Prostate gland (tissue), 2 donors: ENCODE data around the gene ITGA7.

Experiments used
- CTCF ChIP-seq, 4 experiments: fragments of 200-600 bp in 2 of 4; fragments of 450-650 bp in 2 of 4; sonication (generic) in 2 of 4; IDR thresholded peaks; 1 replicate in 3 of 4; 2 replicates in 1 of 4; pipeline ENCODE4 v1.5.1; 2016 to 2019; ENCODE audit warnings: antibody characterized with exemption in 4 of 4, mild to moderate bottlenecking in 2 of 4, moderate library complexity in 2 of 4
- POLR2A ChIP-seq: fragments of 450-650 bp; IDR thresholded peaks from one replicate; pipeline ENCODE4 v1.6.1; 2016; ENCODE audit warnings: antibody characterized with exemption, mild to moderate bottlenecking
- POLR2AphosphoS5 ChIP-seq: sonication (generic); formaldehyde crosslinking; IDR thresholded peaks from one replicate; pipeline ENCODE4 v1.6.1; 2017; ENCODE audit warnings: antibody characterized with exemption

DNA sequence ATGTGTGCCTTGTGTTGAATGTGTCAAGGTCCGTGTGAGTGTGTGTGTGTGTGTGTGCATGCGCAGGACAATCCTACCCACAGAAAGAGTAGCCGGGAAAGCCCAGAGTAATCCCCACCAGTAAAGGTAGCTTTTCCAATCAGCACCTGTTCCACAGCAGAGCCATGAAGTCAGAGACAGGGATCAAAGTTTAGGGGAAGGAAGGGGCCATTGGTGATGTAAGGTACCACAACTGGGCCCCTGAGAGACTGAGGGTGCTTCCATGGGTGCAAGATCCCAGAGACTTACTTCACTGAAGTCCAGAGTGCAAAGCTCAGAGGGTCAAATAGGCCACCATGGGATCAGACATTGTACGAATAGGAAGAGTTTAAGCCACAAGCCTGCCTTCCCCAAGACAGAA, 50.5 kb downstream of the ITGA7 start:
- TF ChIP-seq CTCF (IDR thresholded peaks at IDR 0.05) (no peak), POLR2A (no peak), POLR2AphosphoS5 (no peak)
